NCI-H1092 treated with DMSO at 0.1 percent for 48 hours (cell line): ENCODE data around the gene SHC2.
"Not testable (repeated sequence)": the region's sequence is repeated elsewhere in the genome, so short reads cannot be mapped to it uniquely, and the experiment has no call there.

ENCODE experiments used
- DNase-seq: peaks from one replicate; lab custom pipeline; 2025; lab: John Stamatoyannopoulos, UW

Gene SHC2

DNA sequence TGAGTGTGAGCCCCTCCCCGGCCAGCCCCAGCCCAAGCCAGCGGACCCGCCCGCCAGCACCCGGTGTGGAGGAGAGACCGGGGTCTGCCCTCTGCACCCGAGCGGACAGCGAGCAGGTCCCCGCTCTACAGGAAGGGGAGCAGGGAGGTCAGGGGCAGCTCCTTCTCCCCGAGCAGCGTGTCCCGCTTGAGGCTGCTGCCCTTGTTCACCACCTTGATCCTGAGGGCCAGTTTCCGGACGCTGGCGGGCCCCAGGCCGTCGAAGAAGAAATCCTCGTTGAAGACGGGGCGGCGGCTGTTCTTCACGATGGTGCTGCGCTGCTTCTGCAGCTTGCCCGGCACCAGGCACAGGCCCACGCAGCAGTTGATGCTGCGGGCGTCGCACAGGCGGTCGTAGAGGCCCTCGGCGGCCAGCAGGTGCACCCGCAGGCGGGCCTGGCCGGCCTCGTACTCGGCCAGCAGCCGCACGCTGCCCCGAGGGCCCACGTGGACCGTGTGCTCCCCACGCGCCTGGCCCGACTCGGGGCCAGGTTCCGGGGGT, 53.8 kb downstream of the SHC2 start:
- no peak for DNase-seq

DNA sequence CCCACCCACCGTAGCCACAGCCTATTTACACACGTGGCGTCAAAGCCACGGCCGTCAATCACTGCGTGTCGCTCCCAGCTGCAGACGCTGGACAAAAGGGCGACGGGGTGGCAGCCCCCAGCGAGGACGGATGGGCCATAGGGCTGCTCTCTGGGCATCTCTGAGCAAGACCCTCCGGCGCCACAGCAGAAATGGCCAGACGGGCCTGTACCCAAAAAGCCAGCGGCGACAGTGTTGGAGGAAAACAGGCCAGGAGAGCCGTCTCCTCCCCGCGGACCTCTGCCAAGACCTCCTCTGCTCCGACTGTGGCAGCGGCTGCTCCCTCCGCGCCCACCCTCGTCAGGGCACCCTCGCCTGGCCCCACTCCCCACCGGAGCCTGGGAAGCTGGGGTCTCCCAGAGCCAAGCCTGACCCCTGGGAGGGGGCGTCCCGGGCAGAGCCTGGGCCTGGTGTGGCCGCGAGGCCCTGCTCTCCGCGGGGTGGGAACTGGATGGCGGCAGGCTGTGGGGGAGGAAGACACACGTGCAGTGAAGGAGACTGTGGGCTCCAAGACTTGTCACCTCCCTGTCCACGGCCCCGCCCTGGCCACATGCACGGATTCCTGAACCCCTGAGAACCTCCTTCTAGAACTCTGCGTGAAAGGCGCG, 54.6 kb downstream of the SHC2 start:
- DNase-seq, result no peak

GRCh38 chr19:405121-405965, 55.5 kb downstream of the SHC2 start:
- no peak for DNase-seq

GRCh38 chr19:403221-404027, 57.4 kb downstream of the SHC2 start:
- peak; percentile 66 for DNase-seq

- no peak for DNase-seq
These were observed 58.0 kb downstream of the SHC2 start for GRCh38 chr19:402786-403185.

DNA sequence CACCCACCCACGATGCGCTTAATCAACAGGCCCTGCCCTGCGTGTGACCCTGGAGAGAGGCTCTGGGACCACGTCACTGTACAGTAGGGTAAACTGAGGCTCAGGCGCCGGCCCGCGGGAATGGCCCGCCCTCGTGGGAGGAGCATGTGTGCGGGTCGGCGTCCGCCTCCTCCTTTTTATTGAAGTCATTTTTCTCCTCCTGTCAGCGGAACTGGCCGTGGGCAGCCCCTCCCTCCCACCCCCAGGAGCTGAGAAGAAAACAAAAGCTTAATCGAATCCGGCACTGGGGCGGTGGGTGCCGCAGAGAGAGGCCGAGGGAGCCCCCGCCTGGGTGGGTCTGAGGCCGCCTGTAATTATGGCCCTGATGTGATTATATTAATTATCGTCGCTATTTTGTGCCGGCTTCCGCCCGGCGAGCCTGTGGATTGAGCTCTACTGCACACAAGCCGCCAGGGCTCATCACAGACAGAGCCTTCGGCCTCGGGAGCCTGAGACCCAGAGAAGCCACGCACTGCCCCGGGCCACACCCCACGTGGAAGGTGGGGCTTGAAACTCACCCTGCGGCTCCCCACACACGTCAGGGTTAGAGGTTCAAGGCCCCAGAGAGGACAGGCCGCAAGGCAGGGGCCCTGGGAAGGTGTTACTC, 58.8 kb downstream of the SHC2 start:
- peak; percentile 40 for DNase-seq

DNA sequence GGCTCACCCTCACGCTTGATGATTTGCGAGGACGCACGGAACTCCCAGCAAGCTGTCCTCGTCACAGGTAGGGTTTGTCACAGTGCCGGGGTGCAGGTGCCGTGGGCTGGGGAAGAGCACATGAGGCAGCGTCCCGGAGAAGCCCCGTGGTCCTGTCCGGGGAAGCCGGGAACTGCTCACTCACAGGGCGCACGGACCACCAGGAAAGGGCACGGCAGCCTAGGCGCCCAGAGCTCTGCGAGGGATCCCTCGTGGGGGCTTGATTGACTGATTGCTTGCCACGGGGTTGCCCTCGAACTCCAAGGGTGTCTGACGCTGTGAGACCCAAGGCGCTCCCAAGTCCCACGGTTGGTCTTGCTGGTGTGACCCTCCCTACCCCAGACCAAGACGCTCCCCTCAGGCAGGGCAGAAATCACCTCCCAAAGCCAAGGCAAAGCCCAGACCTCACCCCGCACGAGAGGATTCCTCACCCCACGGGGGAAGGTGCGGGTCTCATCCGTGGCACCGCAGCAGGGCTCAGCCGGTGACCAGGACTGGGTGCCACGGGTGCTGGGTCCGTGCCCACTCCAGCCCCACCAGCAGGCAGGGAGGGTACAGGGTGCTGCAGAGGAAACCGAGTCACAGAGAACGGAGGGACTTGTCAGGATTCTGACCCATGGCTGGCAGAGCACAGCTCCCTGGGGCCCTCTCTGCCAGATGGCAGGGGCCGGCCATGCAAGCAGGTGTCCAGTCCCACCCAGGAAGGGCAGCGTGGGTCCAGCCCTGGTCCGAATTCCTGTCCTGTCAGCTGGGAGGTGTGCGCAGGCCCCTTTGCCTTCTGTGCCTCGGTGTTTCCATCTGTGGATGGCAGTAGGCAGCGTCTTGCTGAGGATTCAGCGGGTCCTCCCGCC, 59.6 kb downstream of the SHC2 start:
- DNase-seq, result no peak

GRCh38 chr19:399370-399769, 61.5 kb downstream of the SHC2 start:
- DNase-seq, result no peak

GRCh38 chr19:398719-399118, 62.1 kb downstream of the SHC2 start:
- no peak for DNase-seq

- no peak for DNase-seq
These were observed 62.7 kb downstream of the SHC2 start for GRCh38 chr19:397941-398706.

DNA sequence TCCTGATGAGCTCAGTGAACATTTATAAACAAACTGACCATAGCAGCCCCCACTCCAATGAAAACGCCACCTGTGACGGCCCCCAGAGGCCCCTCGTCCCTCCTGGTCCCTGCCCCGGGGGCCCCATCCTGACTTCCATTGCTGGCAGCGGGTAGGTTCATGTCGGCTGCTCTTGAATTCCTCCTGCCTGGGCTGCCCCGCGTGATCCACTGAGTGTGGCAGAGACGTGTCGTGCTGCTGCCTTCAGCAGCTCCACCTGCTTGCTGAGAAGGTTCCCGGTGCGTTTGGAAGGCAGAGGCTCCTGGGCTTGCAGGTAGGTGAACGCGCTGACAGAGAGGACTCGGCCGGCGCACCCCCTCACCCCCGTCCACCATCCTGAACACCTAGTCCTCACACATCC, 63.5 kb downstream of the SHC2 start:
- no peak for DNase-seq

DNA sequence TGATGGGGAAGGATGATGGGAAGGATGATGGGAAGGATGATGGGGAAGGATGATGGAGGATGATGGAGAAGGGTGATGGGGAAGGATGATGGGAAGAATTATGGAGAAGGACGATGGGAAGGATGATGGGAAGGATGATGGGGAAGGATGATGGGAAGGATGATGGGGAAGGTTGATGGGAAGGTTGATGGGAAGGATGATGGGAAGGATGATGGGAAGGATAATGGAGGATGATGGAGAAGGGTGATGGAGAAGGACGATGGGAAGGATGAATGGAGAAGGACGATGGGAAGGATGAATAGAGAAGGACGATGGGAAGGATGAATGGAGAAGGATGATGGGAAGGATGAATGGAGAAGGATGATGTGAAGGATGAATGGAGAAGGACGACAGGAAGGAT, 65.4 kb downstream of the SHC2 start:
- DNase-seq, result no peak

GRCh38 chr19:394857-395256, 66.0 kb downstream of the SHC2 start:
- DNase-seq, result not testable (repeated sequence)

DNA sequence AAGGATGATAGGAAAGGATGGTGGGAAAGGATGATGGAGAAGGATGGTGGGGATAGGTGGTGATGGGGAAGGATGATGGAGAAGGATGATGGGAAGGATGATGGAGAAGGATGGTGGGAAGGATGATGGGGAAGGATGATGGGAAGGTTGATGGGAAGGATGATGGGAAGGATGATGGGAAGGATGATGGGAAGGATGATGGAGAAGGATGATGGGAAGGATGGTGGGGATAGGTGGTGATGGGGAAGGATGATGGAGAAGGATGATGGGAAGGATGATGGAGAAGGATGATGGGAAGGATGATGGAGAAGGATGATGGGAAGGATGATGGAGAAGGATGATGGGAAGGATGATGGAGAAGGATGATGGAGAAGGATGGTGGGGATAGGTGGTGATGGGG, 67.3 kb downstream of the SHC2 start:
- not testable (repeated sequence) for DNase-seq

GRCh38 chr19:392375-392970, 68.4 kb downstream of the SHC2 start:
- no peak for DNase-seq

DNA sequence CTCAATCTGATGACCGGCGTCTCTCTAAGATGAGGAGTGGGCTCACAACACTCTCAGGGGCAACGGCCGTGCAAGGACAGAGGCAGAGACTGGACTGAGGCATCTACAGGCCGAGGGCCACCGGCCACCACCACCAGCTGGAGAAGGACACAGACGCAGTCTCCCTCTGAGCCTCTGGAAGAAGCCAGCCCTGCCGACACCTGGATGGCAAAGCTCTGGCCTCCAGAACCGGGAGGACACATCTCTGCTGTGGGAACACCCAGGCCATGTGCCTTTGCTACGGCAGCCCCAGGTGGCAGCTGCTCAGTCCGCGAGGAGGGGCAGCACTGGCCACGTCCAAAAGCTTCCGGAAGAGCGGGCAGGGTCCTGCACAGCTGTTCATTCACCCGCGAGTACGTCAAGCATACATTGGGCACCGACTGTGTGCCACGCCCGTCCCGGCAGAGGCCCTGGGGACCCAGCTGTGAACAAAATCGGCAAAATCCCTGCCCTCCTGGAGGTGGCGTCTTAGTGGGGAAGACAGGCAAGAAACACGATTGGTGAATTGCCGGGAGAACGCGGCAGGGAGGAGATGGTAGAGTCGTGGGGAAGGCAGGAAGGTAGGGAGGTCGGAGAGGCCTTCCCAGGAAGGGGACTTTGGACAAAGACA, 69.0 kb downstream of the SHC2 start:
- DNase-seq, result no peak

DNA sequence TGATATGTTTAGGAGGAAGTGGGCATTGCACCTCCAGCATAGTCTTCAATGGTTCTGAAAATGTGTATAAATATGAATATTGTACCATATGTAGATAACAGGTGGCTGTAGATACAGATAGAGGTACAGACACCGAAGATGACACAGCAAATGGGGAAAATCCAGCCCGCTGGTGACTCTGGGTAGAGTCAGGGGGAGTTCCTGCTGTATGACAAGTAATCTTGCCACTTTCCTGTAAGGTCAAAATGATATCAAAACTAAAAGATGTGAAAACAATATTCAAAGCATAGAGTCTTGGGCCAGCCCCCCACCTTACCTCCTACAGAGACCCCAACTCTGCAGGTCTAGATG, 69.7 kb downstream of the SHC2 start:
- no peak for DNase-seq

DNA sequence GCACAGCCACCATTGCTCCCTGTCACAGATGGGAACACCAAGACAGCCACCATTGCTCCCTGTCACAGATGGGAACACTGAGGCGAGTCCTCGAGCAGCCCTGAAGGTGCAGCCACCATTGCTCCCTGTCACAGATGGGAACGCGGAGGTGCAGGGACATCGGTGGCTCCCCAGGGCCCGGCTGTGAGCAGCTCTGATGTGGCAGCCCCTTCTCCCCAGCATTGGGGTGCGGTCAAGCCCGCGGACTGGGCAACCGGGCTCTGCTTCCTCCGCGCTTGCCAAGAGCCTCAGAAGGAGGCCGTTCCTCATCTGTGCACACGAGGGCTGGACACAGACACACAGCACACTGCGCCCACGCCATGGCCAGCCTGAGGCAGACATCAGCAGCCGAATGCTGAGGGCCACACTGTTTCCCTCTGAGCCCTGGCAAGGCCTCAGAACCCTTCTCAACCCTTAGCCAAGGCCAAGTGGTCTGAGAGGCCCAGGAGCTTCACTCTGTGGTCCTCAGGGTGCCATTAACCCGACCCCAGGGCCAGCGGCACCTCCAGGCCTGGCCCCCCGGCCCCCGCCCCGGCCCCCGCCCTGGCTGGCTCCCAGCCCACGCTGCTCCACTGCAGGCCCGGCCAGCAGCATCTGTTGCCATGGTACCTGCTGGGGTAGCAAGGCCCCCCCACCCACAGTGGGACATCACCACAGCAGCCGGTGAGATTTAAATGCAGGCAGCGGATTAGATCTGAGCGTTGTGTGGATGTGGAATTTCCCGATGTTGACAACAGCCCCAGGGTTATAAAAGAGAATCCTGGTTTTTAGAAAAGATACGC, 70.2 kb downstream of the SHC2 start:
- DNase-seq, result no peak

- no peak for DNase-seq
These were observed 70.9 kb downstream of the SHC2 start for GRCh38 chr19:389935-390289.
